Adrenal gland (tissue), 5 donors: Measurements from ENCODE around the gene BRPF3.

Source experiments
- POLR2A ChIP-seq, 2 donors: fragments of 450-650 bp; IDR thresholded peaks; one replicate each; pipeline ENCODE4 v1.6.1; 2017; ENCODE audit warnings: antibody characterized with exemption in 2 of 2, mild to moderate bottlenecking in 2 of 2, moderate library complexity in 1 of 2
- TF ChIP-seq, protein P1 (sequence below), 6 experiments: fragments of 450-650 bp in 4 of 6; fragments of 200-600 bp in 2 of 6; sonication (generic) in 1 of 6; IDR thresholded peaks; 1 replicate in 5 of 6; 2 replicates in 1 of 6; pipeline versions ENCODE4 v1.5.1 to v1.8.0; 2016 to 2021; ENCODE audit warnings: antibody characterized with exemption in 6 of 6, mild to moderate bottlenecking in 2 of 6, moderate library complexity in 1 of 6
- donor health status: DM: no; HTN: no; CAD: no.

DNA sequence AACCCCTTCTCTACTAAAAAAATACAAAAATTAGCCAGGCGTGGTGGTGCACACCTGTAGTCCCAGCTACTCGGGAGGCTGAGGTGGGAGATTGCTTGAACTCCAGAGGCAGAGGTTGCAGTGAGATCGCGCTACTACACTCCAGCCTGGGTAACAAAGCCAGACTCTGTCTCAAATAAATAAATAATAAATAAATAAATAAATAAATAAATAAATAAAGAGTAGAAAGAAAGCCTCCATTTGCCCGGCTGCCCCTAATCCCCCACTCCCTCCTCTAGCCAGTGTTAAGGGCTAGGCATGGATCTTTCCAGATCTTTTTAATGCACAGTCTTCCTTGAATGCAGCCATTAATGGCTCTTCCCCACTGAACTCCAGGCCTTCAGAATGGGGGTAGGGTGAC is 76.5 kb downstream of the BRPF3 start:
- TF ChIP-seq, protein P1, sequence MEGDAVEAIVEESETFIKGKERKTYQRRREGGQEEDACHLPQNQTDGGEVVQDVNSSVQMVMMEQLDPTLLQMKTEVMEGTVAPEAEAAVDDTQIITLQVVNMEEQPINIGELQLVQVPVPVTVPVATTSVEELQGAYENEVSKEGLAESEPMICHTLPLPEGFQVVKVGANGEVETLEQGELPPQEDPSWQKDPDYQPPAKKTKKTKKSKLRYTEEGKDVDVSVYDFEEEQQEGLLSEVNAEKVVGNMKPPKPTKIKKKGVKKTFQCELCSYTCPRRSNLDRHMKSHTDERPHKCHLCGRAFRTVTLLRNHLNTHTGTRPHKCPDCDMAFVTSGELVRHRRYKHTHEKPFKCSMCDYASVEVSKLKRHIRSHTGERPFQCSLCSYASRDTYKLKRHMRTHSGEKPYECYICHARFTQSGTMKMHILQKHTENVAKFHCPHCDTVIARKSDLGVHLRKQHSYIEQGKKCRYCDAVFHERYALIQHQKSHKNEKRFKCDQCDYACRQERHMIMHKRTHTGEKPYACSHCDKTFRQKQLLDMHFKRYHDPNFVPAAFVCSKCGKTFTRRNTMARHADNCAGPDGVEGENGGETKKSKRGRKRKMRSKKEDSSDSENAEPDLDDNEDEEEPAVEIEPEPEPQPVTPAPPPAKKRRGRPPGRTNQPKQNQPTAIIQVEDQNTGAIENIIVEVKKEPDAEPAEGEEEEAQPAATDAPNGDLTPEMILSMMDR (IDR thresholded peaks at IDR 0.05) = no peak
- no peak for TF ChIP-seq POLR2A (IDR thresholded peaks at IDR 0.05)
